Stimulated activated CD4-positive, alpha-beta T cell treated with anti-CD3 and anti-CD28 coated beads, Interleukin-4, amount 100 ng/mL, for 4 hours (primary cell): ENCODE results near the gene RGS3.

Experiments used
- DNase-seq, 2 experiments: peaks; one replicate each; pipeline ENCODE4 v3.0.0-alpha.2; 2020

The RGS3 gene

DNA sequence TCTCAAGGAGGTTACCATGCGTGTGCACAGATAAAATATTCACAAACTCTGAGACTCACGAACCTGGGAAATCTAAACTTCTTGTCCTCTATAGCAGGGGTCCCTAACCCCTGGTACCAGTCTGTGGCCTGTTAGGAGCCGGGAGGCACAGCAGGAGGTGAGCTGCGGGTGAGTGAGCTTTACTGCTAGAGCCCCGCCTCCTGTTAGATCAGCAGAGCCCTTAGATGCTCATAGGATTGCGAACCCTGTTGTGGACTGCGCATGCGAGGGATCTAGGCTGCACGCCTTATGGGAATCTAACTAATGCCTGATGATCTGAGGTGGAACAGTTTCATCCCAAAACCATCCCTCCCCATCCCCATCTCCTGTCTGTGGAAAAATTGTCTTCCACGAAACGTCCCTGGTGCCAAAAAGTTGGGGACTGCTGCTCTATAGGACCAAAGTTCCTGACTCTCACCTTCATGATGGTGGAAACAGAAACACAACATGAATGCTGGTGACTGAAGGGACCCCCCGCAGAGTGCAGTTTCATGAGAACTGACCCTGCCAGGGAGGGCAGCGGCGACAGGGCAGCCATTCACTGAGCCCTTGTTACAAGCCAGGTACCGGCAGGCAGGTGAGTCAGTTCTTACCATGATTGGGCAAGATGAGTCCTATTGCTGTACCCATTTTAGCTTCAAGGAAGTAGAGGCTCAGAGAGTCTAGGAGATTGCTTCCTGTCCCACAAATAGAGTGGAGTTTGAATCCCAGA, 181.9 kb downstream of the RGS3 start:
- DNase-seq, result no peak

DNA sequence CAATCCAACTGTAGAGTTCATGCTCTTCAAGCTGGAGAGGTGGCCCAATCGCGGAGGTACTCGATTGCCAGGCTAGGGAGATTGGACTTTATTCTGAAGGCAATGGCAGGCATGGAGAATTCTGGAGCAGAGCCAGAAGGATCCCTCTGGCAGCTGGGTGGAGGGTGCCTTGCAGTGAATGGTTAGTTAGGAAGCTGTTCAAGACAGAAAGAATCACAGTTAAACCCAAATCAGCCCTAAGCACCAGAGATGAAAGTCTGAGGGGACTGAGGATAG, 182.4 kb downstream of the RGS3 start:
- no peak for DNase-seq

DNA sequence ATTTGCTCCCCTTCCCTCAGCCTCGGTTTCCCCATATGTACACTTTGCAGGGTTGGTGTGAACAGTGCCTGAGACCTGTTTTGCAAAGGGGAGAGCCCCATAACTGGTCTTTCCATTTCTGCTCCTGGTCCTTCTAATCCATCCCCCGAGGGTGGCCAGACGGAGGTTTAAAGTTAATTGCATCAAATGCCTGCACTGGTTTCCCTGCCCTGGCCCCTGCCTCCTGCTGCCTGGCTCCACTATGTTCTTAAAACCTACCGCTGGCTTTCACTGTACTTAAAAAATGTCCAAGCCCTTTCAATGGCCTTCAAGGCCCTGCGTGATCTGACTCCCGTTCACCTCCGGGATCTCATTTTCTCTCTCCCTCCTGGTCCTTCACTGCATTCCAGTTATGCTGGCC, 183.0 kb downstream of the RGS3 start:
- DNase-seq, result no peak
